NCI-H1417 treated with DMSO at 0.1 percent for 48 hours (cell line): ENCODE measurements around the gene NAALADL2.

Experiments used
- DNase-seq: peaks from one replicate; lab custom pipeline; 2025; lab: John Stamatoyannopoulos, UW

The NAALADL2 gene

GRCh38 chr3:175308097-175308496, 449.0 kb downstream of the NAALADL2 start:
- no peak for DNase-seq

- no peak for DNase-seq
Observed at GRCh38 chr3:175310046-175310445, 450.9 kb downstream of the NAALADL2 start.

DNA sequence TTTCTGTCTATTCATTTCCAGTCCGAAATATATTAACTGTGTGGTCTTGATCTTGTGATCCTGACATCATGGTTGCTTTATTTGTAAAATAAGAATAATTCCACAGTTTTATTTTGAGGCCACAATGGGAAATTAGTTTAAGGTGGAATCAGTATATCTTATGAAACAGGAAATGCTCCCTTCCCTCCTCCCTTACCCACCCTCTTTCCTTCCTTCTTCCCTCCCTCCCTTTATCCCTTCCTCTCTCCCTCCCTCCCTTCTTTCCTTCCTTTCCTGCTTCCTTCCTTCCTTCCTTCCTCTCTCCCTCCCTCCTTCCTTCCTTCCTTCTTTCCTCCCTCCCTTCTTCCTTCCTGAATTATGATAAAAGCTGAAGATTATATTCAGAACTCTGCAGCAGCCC, 452.3 kb downstream of the NAALADL2 start:
- DNase-seq: no peak

GRCh38 chr3:175311946-175312345, 452.8 kb downstream of the NAALADL2 start:
- DNase-seq: no peak

- DNase-seq: no peak
Observed at GRCh38 chr3:175312791-175313190, 453.7 kb downstream of the NAALADL2 start.

DNA sequence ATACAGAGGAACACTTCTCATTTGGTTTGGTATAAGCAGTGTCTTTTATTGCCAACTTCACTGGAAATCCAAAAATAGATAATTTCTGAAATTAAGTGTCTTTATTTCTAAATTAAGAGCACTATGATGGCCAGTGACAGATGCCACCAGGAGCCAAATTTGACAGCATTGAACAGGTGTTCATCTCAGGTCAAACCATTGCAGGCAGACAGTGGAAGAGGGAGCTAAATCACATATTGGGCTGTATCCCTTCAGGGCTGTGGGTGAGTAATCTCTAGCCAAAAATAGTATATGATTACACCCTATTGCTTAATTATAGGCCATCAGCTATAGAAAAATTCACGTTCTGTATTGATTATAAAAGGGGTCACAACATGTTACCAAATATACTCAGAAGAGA, 457.7 kb downstream of the NAALADL2 start:
- DNase-seq: no peak

DNA sequence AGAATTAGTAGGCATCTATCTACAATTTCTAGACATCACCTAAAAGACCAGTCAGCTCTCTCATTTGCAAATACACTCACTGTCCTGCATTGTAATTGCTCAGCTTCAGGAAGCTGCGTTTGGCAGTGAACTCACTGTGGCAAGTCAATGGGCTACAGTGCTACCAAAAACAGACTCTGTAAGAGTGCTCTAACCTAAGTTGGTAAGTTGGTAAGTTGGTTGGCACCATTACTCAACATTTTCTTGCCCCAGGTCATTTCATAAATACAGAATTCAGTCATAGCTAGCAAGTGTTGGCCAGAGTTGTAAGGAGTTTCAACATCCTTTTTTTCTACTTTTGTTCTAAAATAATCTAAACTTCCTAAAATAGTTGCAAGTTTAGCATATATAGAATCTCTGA, 466.3 kb downstream of the NAALADL2 start:
- DNase-seq: no peak

GRCh38 chr3:175326041-175326440, 466.9 kb downstream of the NAALADL2 start:
- no peak for DNase-seq

DNA sequence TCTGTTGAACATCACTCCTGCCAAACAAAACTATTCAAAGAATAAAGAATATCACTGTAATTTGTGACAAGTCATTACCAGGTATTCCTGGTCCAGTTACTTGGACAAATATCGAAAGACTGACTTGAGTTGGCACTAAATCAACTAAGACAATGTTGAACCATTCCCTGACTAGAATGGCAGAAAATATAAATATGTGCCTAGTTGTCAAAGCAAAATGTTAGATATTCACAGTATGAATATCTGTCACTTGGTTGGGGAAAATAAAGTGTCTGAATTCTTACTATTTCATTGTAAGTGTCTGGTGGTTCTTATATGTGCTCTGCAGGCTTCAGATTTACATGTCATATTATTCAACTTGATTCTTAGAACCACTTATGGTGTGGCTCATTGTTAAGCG, 470.2 kb downstream of the NAALADL2 start:
- no peak for DNase-seq

DNA sequence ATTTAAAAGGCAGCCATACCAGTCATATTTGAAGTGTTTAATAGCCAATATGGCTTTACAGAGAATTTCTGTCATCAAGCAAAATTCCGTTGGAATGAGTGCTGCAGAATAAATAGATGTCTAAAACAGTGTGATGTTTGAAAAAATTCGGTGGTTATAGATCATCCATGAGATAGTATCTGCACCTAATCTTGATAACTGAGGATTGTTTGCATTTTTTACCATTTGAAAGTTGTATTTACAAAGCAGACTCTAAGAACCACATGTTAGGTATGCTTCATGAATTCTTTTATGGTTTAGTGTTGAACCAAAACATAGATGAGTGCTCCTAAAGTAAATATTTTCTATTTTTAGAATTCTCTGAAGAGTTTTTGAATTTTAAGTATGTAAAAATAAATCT, 476.1 kb downstream of the NAALADL2 start:
- no peak for DNase-seq

GRCh38 chr3:175336406-175337133, 477.4 kb downstream of the NAALADL2 start:
- peak; percentile 60 for DNase-seq

GRCh38 chr3:175337631-175338030, 478.5 kb downstream of the NAALADL2 start:
- no peak for DNase-seq

DNA sequence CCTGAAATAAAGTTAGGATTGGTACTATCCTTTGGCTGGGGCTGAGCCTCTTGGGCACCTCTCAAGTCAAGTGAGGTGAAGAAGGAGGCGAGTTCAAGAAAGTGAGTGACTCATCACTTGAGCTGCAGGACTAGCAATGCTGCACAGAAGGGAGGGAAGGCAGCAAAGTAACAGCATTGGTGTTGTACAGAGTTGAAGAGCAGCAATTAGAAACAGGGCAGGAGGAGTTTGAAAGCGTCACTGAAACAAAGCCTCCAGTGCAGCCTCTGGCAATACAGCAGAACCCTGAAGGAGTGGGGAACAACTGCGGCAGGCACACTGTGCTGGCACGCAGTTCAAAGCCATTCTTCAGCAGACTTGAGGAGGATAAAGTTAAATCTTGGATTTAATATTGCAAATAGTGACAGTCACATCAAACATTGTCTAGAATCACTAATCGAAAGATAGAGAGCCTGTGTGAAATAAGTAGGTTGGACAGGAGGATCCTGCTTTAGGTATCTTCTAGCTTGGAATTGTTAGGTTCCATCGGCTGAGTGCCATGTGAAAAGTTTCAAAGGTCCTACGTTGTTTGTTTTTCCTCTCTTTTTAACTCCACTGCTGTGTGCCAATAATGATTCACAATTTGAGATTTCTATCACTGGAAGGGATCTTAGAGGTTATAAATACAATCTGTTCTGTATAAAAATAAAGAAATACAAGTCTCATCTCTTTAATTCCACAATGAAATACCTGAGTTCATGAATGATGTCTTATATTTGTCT, 479.8 kb downstream of the NAALADL2 start:
- no peak for DNase-seq

DNA sequence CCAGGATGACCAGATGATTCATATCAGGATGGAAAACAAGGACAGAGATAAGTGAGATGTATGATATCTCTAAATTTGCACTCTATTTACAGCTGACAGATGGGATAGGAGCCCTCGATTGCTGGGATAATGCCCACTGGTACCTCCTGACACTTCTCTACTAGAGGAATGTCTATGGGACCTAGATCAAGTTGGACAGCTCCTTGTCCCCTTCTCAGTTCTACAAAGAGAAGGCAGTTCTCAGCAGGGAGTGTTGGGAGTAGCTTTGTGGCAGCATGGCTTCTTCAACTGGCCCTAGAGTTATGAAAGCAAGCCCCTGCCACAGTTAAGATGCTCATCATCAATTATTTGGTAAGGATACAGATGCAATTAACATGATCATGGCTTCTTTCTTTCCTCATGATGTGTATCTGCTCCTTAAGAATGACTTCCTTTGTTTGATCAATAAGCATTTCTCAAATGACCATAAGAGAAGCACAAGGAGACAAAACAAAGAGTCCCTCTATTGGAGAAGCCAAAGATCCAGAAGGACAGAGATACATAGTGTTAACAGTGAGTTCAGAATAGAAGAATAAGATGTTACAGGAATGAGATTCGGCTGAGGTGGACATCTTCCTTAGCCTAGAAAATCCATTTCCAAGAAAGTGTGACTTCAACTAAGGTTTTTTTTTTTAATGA, 481.3 kb downstream of the NAALADL2 start:
- DNase-seq: no peak

GRCh38 chr3:175342196-175342595, 483.1 kb downstream of the NAALADL2 start:
- DNase-seq: no peak

DNA sequence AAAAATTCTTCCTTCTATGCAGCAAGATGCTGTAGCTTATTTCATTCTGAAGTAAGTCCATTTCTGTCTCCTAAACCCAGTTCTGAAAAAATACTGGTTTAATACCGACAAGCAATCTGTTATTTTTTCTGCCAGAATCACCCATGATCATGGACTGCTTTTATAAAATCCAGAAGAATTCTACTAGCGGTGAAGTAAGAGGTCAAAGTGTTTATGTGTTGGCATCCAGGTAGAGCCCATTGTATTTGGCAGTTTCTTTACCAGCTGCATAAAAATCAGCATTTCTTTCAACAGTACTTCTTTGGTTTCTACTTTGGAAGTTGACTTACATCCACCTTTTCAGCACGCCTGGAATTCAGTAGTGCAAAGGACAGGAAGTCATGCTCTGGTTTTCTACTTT, 484.8 kb downstream of the NAALADL2 start:
- no peak for DNase-seq

- no peak for DNase-seq
Observed at GRCh38 chr3:175346573-175347356, 487.6 kb downstream of the NAALADL2 start.

DNA sequence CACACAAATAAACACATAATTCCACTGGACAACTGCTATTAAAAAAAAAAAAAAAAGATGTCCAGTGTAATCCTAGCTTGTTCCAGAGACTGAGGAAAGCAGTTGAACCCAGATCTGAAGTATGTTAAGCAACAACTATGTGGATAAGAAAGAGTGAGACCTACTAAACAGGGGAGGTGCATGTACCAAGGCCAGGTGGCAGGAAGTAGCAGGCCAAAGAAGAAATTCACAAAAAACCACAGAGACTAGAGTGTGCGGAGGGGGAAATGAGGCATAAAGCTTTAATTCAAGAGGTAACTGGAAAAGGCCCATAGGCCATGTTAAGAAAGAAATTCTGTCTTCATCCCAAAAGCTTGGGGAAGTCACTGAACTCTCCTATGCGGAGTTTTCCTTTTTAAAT, 490.0 kb downstream of the NAALADL2 start:
- no peak for DNase-seq

DNA sequence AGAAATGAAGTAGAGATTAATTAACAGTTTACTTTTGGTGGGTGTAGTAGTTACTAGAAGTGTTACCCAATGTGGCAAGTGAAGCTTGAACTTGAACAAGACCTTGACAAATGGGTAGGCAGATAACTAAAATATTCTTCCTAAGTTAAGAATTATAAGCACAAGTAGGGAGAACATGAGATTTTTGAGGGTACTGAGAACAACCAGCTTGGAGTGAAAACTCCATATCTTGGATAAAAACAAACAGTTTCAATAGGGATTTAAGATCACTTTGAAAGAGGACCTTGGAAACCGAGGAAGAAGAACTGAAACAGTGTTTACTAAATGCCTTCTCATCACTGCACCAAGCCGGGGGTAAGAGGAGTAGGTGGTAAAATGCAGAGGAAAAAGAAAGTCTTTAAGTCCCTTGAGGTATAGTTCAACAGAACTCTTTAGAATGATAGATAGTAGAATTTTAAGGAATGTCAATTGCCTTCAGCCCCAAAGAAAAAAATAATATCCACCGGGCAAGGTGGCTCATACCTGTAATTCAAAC, 496.7 kb downstream of the NAALADL2 start:
- no peak for DNase-seq

GRCh38 chr3:175356899-175357324, 497.8 kb downstream of the NAALADL2 start:
- DNase-seq: no peak

GRCh38 chr3:175357758-175358157, 498.6 kb downstream of the NAALADL2 start:
- no peak for DNase-seq

DNA sequence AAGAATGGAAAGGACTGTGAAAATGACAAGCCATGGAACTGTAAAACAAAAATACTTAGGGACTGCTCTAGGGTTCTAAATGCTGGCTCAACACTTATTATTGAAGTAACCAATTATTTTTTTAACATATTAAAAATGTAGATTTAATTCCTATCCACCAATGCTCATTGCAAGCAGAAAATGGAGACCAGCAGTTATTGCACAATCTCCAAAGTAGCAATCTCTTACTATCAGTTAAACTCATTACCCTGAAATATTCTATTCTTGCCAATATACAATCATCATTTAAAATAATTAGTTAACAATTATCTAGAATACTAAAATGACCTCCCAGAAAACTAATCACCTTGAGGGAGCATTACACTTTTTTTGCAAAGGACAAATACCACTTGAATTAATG, 499.8 kb downstream of the NAALADL2 start:
- no peak for DNase-seq
